HepG2 (cell line): Measurements from ENCODE around the gene LDLRAD4. TPM values are rescaled to one million over a fixed set of nuclear protein-coding genes. Genes with fewer than 3 reads are reported as not detected.
A peak's percentile ranks its signal among the peaks of the same experiment; 100 is the strongest.

Source experiments
- ARID4A ChIP-seq: sonication (generic); formaldehyde crosslinking; IDR thresholded peaks from 2 replicates; pipeline ENCODE4 v1.5.0; 2020; ENCODE audit warnings: mild to moderate bottlenecking, missing genetic modification reagents, borderline replicate concordance
- CAMTA2 ChIP-seq: sonication (generic); formaldehyde crosslinking; IDR thresholded peaks from 2 replicates; pipeline ENCODE4 v1.4.0; 2020; ENCODE audit warnings: mild to moderate bottlenecking, missing genetic modification reagents, borderline replicate concordance
- EHMT2 ChIP-seq: fragments of 200-600 bp; sonication (generic); IDR thresholded peaks from 2 replicates; pipeline ENCODE4 v1.7.0; 2017; ENCODE audit warnings: antibody characterized with exemption, low read depth, low read length, borderline replicate concordance
- HDAC6 ChIP-seq: fragments of 200-600 bp; sonication (generic); IDR thresholded peaks from 2 replicates; pipeline ENCODE4 v1.7.0; 2017; ENCODE audit warnings: mild to moderate bottlenecking, antibody characterized with exemption, low read length, low read depth
- KDM2A ChIP-seq: sonication (generic); formaldehyde crosslinking; IDR thresholded peaks from 2 replicates; pipeline ENCODE4 v1.4.0; 2020; ENCODE audit warnings: low read depth, missing genetic modification reagents, borderline replicate concordance
- LBX2 ChIP-seq: sonication (generic); formaldehyde crosslinking; IDR thresholded peaks from 2 replicates; pipeline ENCODE4 v1.5.0; 2020; ENCODE audit warnings: missing genetic modification reagents, mild to moderate bottlenecking, borderline replicate concordance
- MTA1 ChIP-seq: sonication (generic); formaldehyde crosslinking; IDR thresholded peaks from 2 replicates; pipeline ENCODE4 v1.4.0; 2020; ENCODE audit warnings: missing genetic modification reagents, mild to moderate bottlenecking, borderline replicate concordance
- ZMYM4 ChIP-seq: sonication (generic); formaldehyde crosslinking; IDR thresholded peaks from 2 replicates; pipeline ENCODE4 v1.8.1; 2023; ENCODE audit warnings: mild to moderate bottlenecking, missing genetic modification reagents
- ZNF234 ChIP-seq: sonication (generic); formaldehyde crosslinking; conservative IDR thresholded peaks from 2 replicates; pipeline ENCODE4 v1.5.1; 2020; ENCODE audit warnings: mild to moderate bottlenecking, missing genetic modification reagents
- ZNF260 ChIP-seq: sonication (generic); formaldehyde crosslinking; IDR thresholded peaks from 2 replicates; pipeline ENCODE4 v1.4.0; 2020; ENCODE audit warnings: missing genetic modification reagents, low read depth, mild to moderate bottlenecking, borderline replicate concordance
- ZNF574 ChIP-seq: sonication (generic); formaldehyde crosslinking; IDR thresholded peaks from 2 replicates; pipeline ENCODE4 v1.4.0; 2020; ENCODE audit warnings: missing genetic modification reagents
- ZNF576 ChIP-seq: sonication (generic); formaldehyde crosslinking; IDR thresholded peaks from 2 replicates; pipeline ENCODE4 v1.4.0; 2020; ENCODE audit warnings: mild to moderate bottlenecking, missing genetic modification reagents
- ZNF839 ChIP-seq: sonication (generic); formaldehyde crosslinking; IDR thresholded peaks from 2 replicates; pipeline ENCODE4 v1.4.0; 2020; ENCODE audit warnings: missing genetic modification reagents, mild to moderate bottlenecking, borderline replicate concordance
- ZNF878 ChIP-seq: sonication (generic); formaldehyde crosslinking; IDR thresholded peaks from 2 replicates; pipeline ENCODE4 v1.8.1; 2023; ENCODE audit warnings: mild to moderate bottlenecking, missing genetic modification reagents, moderate library complexity
- ZSCAN21 ChIP-seq: sonication (generic); formaldehyde crosslinking; IDR thresholded peaks from 2 replicates; pipeline ENCODE4 v1.8.0; 2022; ENCODE audit warnings: mild to moderate bottlenecking, missing genetic modification reagents, moderate library complexity, borderline replicate concordance
- polyA plus RNA-seq, 8 experiments: library from polyadenylated mRNA; depleted of rRNA in 3 of 8; stranded (reverse) in 7 of 8; unstranded in 1 of 8; fragments of >200 nt; fragmentation: Illumina TruSeq in 4 of 8; extraction: Trizol in 4 of 8; gene quantifications; 2 replicates each; pipeline versions ENCODE4 v1.2.1 to v1.2.3, GENCODE V29; 2011 to 2016; ENCODE audit warnings: low read depth in 4 of 8, missing spikeins in 1 of 8, mixed read lengths in 1 of 8; ENCODE audit not compliant: insufficient read depth in 1 of 8
- total RNA-seq, 5 experiments: library from RNA; depleted of rRNA; stranded (reverse); fragments of >200 nt; fragmentation: Illumina TruSeq; extraction: Trizol; gene quantifications; 2 replicates each; pipeline ENCODE4 v1.2.3, GENCODE V29; 2016; ENCODE audit warnings: low read depth in 1 of 5
- TF ChIP-seq, protein P1 (sequence below): sonication (generic); formaldehyde crosslinking; conservative IDR thresholded peaks from 2 replicates; pipeline ENCODE4 v1.8.1; 2023; ENCODE audit warnings: missing genetic modification reagents
- TF ChIP-seq, protein P2 (sequence below): sonication (generic); formaldehyde crosslinking; IDR thresholded peaks from 2 replicates; pipeline ENCODE4 v1.5.1; 2020; ENCODE audit warnings: missing genetic modification reagents, mild to moderate bottlenecking, borderline replicate concordance

Gene LDLRAD4
- total and polyA plus RNA-seq, 2 of the 13 experiments (the other 11 are each of a cell fraction or from before 2014, with no cell fraction given): 13.6 to 20.9 TPM

DNA sequence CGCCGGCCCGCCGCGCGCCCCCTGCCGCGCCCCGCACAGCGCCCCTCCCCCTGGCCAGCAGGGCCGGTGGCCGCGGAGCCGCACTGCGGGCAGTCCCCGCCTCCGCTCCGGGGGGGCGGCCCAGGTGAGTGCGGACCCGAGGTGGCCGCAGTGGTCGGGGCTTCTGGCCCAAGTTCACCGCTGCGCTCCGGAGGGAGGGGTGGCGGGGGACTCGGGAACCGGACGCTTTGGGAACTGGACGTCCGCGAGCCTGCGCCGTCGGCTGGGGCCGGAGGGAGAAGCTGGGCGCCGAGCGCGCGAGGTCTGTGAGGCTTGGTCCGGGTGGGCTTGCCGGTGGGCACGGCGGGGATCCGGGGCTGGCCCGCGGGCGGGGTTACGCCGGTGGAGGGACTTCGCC is 591 bp upstream of the LDLRAD4 start (continued):
- TF ChIP-seq MTA1 (0 out of 2 replicates have a peak, but pooled peaks have one; percentile 46), LBX2 (CRISPR knock-in tag) (no peak), ZNF260 (no peak), ZNF574 (CRISPR knock-in tag) (no peak; the same call in 1 of the 2 replicates), ZMYM4 (CRISPR knock-in tag) (0 out of 2 replicates have a peak, but pooled peaks have one; percentile 47), CAMTA2 (no peak), ARID4A (peak; percentile 77), KDM2A (CRISPR knock-in tag) (no peak), ZSCAN21 (CRISPR knock-in tag) (no peak), ZNF878 (no peak), ZNF839 (CRISPR knock-in tag) (no peak), HDAC6 (no peak), EHMT2 (no peak), ZNF576 (CRISPR knock-in tag) (no peak), ZNF234 (CRISPR knock-in tag) (no peak)
- TF ChIP-seq, protein P1, sequence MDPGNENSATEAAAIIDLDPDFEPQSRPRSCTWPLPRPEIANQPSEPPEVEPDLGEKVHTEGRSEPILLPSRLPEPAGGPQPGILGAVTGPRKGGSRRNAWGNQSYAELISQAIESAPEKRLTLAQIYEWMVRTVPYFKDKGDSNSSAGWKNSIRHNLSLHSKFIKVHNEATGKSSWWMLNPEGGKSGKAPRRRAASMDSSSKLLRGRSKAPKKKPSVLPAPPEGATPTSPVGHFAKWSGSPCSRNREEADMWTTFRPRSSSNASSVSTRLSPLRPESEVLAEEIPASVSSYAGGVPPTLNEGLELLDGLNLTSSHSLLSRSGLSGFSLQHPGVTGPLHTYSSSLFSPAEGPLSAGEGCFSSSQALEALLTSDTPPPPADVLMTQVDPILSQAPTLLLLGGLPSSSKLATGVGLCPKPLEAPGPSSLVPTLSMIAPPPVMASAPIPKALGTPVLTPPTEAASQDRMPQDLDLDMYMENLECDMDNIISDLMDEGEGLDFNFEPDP (CRISPR knock-in tag): no peak
- TF ChIP-seq, protein P2, sequence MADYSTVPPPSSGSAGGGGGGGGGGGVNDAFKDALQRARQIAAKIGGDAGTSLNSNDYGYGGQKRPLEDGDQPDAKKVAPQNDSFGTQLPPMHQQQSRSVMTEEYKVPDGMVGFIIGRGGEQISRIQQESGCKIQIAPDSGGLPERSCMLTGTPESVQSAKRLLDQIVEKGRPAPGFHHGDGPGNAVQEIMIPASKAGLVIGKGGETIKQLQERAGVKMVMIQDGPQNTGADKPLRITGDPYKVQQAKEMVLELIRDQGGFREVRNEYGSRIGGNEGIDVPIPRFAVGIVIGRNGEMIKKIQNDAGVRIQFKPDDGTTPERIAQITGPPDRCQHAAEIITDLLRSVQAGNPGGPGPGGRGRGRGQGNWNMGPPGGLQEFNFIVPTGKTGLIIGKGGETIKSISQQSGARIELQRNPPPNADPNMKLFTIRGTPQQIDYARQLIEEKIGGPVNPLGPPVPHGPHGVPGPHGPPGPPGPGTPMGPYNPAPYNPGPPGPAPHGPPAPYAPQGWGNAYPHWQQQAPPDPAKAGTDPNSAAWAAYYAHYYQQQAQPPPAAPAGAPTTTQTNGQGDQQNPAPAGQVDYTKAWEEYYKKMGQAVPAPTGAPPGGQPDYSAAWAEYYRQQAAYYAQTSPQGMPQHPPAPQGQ: no peak
